ENCODE data around the gene BTBD18. TPM values are rescaled to one million over a fixed set of nuclear protein-coding genes. Genes with fewer than 3 reads are reported as not detected.

Gene BTBD18
- total and polyA plus RNA-seq, 2 of the 13 experiments (the other 11 are each of a cell fraction or from before 2014, with no cell fraction given), result not detected

DNA sequence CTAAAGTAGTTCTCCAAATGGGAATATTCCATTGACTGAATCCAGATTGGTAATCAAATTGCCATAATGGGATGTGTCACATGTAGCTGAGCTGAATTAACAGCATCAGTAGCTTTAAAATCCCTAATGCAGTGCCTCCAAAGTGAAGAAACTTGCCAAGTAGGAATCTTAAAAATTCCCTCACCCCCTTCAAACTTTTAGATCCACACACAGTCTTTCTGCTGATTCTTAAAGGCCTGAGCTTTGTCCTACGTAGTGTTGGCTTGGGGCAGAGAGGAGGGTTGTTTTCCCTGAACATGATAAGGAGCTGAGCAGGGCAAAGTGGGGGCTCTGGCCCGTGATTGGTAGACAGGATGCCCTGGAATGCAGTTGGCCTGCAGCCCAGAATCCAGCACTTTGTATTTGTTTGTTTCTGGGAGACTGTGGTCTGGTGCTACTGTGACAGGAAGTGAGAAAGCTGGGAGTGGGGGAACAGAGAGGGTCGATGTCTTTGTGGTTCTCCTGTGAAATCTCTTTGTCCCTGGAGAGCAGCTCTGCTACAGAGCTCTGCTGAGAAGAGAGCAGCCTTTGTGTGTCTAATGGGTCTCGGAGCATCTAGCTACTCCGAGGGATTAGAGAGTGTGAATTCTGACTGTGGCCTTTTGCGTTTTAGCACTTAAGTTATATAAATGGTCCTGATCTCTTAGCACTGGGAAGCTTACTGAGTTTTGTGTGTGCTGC is 26.9 kb upstream of the BTBD18 start (continued):
- TF ChIP-seq, protein P1, sequence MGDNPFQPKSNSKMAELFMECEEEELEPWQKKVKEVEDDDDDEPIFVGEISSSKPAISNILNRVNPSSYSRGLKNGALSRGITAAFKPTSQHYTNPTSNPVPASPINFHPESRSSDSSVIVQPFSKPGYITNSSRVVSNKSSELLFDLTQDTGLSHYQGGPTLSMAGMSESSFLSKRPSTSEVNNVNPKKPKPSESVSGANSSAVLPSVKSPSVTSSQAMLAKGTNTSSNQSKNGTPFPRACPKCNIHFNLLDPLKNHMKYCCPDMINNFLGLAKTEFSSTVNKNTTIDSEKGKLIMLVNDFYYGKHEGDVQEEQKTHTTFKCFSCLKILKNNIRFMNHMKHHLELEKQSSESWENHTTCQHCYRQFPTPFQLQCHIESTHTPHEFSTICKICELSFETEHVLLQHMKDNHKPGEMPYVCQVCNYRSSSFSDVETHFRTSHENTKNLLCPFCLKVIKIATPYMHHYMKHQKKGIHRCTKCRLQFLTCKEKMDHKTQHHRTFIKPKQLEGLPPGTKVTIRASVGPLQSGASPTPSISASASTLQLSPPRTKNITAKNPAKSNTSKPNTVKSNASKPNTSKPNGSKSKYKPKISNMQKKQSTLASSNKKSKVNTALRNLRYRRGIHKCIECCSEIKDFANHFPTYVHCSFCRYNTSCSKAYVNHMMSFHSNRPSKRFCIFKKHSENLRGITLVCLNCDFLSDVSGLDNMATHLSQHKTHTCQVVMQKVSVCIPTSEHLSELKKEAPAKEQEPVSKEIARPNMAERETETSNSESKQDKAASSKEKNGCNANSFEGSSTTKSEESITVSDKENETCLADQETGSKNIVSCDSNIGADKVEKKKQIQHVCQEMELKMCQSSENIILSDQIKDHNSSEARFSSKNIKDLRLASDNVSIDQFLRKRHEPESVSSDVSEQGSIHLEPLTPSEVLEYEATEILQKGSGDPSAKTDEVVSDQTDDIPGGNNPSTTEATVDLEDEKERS (CRISPR knock-in tag; IDR thresholded peaks at IDR 0.05), result no peak; the same call in 1 of the 2 replicates
- TF ChIP-seq ZNF547 (CRISPR knock-in tag; IDR thresholded peaks at IDR 0.05) (0 out of 2 replicates have a peak, but pooled peaks have one; percentile 34), U2AF1 (optimal IDR thresholded peaks at IDR 0.05; ENCODE audit: low read depth, low read length) (no peak), CHD4 (IDR thresholded peaks at IDR 0.05; ENCODE audit: borderline replicate concordance, low read length) (peak; percentile 58; the same call in 1 of the 2 replicates), RFXAP (CRISPR knock-in tag; IDR thresholded peaks at IDR 0.05; ENCODE audit: borderline replicate concordance) (peak; percentile 26; the same call in 1 of the 2 replicates), TGIF2 (CRISPR knock-in tag; IDR thresholded peaks at IDR 0.05) (peak; percentile 61; the same call in 1 of the 2 replicates), RAD51 (IDR thresholded peaks at IDR 0.05; ENCODE audit: borderline replicate concordance) (no peak), KLF12 (CRISPR knock-in tag; IDR thresholded peaks at IDR 0.05; ENCODE audit: borderline replicate concordance) (no peak), ZNF451 (CRISPR knock-in tag; IDR thresholded peaks at IDR 0.05) (no peak), RNF2 (conservative IDR thresholded peaks at IDR 0.05; ENCODE audit: low read depth) (no peak), CREM (IDR thresholded peaks at IDR 0.05) (peak; percentile 88), CREM (CRISPR knock-in tag; IDR thresholded peaks at IDR 0.05) (no peak), SP1 (IDR thresholded peaks at IDR 0.05) (no peak), SP1 (CRISPR knock-in tag; IDR thresholded peaks at IDR 0.05) (no peak), ELF4 (CRISPR knock-in tag; IDR thresholded peaks at IDR 0.05; ENCODE audit: borderline replicate concordance) (no peak; the same call in 1 of the 2 replicates), EZH2 (conservative IDR thresholded peaks at IDR 0.05; ENCODE audit: low read depth, low read length) (no peak), SIX4 (CRISPR knock-in tag; IDR thresholded peaks at IDR 0.05) (peak; percentile 75; the same call in 1 of the 2 replicates), NRL (CRISPR knock-in tag; IDR thresholded peaks at IDR 0.05; ENCODE audit: borderline replicate concordance) (no peak)
- TF ChIP-seq, protein P2, sequence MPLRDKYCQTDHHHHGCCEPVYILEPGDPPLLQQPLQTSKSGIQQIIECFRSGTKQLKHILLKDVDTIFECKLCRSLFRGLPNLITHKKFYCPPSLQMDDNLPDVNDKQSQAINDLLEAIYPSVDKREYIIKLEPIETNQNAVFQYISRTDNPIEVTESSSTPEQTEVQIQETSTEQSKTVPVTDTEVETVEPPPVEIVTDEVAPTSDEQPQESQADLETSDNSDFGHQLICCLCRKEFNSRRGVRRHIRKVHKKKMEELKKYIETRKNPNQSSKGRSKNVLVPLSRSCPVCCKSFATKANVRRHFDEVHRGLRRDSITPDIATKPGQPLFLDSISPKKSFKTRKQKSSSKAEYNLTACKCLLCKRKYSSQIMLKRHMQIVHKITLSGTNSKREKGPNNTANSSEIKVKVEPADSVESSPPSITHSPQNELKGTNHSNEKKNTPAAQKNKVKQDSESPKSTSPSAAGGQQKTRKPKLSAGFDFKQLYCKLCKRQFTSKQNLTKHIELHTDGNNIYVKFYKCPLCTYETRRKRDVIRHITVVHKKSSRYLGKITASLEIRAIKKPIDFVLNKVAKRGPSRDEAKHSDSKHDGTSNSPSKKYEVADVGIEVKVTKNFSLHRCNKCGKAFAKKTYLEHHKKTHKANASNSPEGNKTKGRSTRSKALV (CRISPR knock-in tag; IDR thresholded peaks at IDR 0.05), result no peak
- TF ChIP-seq, protein P3, sequence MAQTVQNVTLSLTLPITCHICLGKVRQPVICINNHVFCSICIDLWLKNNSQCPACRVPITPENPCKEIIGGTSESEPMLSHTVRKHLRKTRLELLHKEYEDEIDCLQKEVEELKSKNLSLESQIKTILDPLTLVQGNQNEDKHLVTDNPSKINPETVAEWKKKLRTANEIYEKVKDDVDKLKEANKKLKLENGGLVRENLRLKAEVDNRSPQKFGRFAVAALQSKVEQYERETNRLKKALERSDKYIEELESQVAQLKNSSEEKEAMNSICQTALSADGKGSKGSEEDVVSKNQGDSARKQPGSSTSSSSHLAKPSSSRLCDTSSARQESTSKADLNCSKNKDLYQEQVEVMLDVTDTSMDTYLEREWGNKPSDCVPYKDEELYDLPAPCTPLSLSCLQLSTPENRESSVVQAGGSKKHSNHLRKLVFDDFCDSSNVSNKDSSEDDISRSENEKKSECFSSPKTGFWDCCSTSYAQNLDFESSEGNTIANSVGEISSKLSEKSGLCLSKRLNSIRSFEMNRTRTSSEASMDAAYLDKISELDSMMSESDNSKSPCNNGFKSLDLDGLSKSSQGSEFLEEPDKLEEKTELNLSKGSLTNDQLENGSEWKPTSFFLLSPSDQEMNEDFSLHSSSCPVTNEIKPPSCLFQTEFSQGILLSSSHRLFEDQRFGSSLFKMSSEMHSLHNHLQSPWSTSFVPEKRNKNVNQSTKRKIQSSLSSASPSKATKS (CRISPR knock-in tag; IDR thresholded peaks at IDR 0.05), result no peak
- TF ChIP-seq, protein P4, sequence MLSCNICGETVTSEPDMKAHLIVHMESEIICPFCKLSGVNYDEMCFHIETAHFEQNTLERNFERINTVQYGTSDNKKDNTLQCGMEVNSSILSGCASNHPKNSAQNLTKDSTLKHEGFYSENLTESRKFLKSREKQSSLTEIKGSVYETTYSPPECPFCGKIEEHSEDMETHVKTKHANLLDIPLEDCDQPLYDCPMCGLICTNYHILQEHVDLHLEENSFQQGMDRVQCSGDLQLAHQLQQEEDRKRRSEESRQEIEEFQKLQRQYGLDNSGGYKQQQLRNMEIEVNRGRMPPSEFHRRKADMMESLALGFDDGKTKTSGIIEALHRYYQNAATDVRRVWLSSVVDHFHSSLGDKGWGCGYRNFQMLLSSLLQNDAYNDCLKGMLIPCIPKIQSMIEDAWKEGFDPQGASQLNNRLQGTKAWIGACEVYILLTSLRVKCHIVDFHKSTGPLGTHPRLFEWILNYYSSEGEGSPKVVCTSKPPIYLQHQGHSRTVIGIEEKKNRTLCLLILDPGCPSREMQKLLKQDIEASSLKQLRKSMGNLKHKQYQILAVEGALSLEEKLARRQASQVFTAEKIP (CRISPR knock-in tag; IDR thresholded peaks at IDR 0.05; ENCODE audit: borderline replicate concordance), result no peak

Measured in HepG2 (cell line).